Epithelial cell of esophagus (primary cell): ENCODE measurements around the gene MUC5AC.
"Not testable (repeated sequence)": the region's sequence is repeated elsewhere in the genome, so short reads cannot be mapped to it uniquely, and the experiment has no call there.

ENCODE experiments used
- DNase-seq: peaks from one replicate; pipeline ENCODE4 v3.0.0; 2010; ENCODE audit warnings: low read depth
- H3K4me3 ChIP-seq: 2 replicates; pipeline ENCODE4 v1.5.1; 2011; ENCODE audit warnings: mild to moderate bottlenecking, low read length, control low read depth
- CTCF ChIP-seq: IDR thresholded peaks from 2 replicates; pipeline ENCODE4 v1.5.1; 2011; ENCODE audit warnings: low read depth, mild to moderate bottlenecking, low read length, control low read depth, inconsistent platforms; ENCODE audit not compliant: insufficient read depth; ENCODE audit errors: missing control alignments

MUC5AC gene

DNA sequence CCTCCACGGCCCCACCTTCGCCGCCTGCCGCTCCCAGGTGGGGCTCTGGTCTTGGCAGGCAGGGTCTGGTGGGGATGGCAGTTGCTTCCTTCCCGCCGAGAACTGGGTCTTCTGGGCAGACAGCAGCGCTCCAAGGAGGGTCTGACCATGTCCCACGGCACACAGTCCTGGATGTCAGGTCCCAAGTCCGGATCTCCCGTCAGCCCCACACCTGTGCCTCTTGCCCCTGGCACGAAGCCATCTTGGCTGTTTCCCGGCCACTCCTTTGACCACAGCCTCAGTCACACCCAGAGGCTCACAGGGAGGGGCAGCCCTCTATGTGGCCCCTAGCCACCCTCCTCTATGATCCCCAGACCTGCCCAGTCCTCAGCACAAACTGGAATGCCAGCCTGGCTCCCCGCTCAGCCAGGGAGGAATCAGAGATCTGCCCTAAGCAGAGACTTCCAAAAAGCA, 79.4 kb downstream of the MUC5AC start:
- H3K4me3 ChIP-seq, result no peak overlapping the region
- no peak for TF ChIP-seq CTCF
- DNase-seq, result no peak

- no peak for DNase-seq
- no peak for TF ChIP-seq CTCF
- H3K4me3 ChIP-seq, result no peak overlapping the region
Observed at GRCh38 chr11:1237851-1238250, 80.1 kb downstream of the MUC5AC start.

DNA sequence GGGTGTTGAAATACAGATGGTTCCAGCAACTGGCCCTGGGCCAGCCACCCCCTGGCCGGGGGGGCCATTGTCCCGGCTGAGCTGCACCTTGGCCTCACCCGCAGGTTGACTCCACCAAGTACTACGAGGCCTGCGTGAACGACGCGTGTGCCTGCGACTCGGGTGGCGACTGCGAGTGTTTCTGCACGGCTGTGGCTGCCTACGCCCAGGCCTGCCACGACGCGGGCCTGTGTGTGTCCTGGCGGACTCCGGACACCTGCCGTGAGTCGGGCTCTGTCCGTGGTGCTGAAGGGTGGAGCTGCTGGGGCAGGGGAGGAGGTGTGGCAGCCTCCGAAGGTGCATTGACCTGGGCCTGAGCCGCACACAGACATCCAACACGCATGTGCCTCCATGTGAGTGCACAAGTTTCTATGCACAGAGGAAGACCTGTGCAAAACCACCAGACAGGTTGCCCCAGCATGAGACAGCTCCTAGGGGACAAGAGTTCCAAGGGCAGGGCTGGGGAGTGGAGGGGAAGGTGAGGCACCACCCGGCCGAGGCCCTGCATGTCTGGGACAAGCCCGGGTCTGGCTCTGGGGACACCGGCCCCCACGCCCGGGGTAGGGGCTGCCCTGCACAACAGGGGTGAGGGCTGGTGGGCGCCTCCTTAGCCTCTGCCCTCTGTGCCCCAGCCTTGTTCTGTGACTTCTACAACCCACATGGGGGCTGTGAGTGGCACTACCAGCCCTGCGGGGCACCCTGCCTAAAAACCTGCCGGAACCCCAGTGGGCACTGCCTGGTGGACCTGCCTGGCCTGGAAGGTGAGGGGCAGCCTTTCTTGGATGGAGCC, 81.2 kb downstream of the MUC5AC start:
- peak; percentile 9 for DNase-seq
- TF ChIP-seq CTCF, result no peak

GRCh38 chr11:1239596-1240205, 81.9 kb downstream of the MUC5AC start:
- no peak for DNase-seq
- H3K4me3 ChIP-seq, result no peak overlapping the region
- no peak for TF ChIP-seq CTCF

More for the DNA sequence above, 81.2 kb downstream of the MUC5AC start:
- H3K4me3 ChIP-seq, result no peak overlapping the region

- DNase-seq, result no peak
- no peak for TF ChIP-seq CTCF
- H3K4me3 ChIP-seq, result no peak overlapping the region
Observed at GRCh38 chr11:1240771-1241170, 83.0 kb downstream of the MUC5AC start.

- no peak for TF ChIP-seq CTCF
- H3K4me3 ChIP-seq, result no peak overlapping the region
Observed at GRCh38 chr11:1241706-1242105, 84.0 kb downstream of the MUC5AC start.

GRCh38 chr11:1242289-1242688, 84.5 kb downstream of the MUC5AC start:
- DNase-seq, result no peak
- no peak for TF ChIP-seq CTCF
- H3K4me3 ChIP-seq, result no peak overlapping the region

More at GRCh38 chr11:1241706-1242105, 84.0 kb downstream of the MUC5AC start:
- DNase-seq, result no peak

GRCh38 chr11:1242751-1243150, 85.0 kb downstream of the MUC5AC start:
- not testable (repeated sequence) for DNase-seq, H3K4me3 ChIP-seq

GRCh38 chr11:1243521-1243920, 85.8 kb downstream of the MUC5AC start:
- H3K4me3 ChIP-seq, DNase-seq: not testable (repeated sequence)

DNA sequence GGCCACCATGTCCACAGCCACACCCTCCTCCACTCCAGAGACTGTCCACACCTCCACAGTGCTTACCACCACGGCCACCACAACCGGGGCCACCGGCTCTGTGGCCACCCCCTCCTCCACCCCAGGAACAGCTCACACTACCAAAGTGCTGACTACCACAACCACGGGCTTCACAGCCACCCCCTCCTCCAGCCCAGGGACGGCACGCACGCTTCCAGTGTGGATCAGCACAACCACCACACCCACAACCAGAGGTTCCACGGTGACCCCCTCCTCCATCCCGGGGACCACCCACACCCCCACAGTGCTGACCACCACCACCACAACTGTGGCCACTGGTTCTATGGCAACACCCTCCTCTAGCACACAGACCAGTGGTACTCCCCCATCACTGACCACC, 86.8 kb downstream of the MUC5AC start:
- not testable (repeated sequence) for DNase-seq, H3K4me3 ChIP-seq

- H3K4me3 ChIP-seq, DNase-seq: not testable (repeated sequence)
Observed at GRCh38 chr11:1245717-1246116, 88.0 kb downstream of the MUC5AC start.
